Esophagus muscularis mucosa (tissue), 4 donors: Measurements from ENCODE around the gene FANK1. TPM values are rescaled to one million over a fixed set of nuclear protein-coding genes. Genes with fewer than 3 reads are reported as not detected.

ENCODE experiments used
- DNase-seq: peaks from one replicate; pipeline ENCODE4 v3.0.0-alpha.2; 2017; ENCODE audit errors: extremely low spot score
- H3K27ac ChIP-seq, 4 donors: fragments of 200-600 bp; sonication (generic); replicated peaks in 1 of 4; 1 replicate in 3 of 4; 2 replicates in 1 of 4; pipeline ENCODE4 v1.5.1; 2016 to 2019; ENCODE audit warnings: mild to moderate bottlenecking in 1 of 4
- H3K27me3 ChIP-seq, 4 donors: fragments of 200-600 bp; sonication (generic); one replicate each; pipeline versions ENCODE4 v1.5.1 to v1.6.0; 2016 to 2019
- H3K36me3 ChIP-seq, 4 donors: fragments of 200-600 bp; sonication (generic); one replicate each; pipeline ENCODE4 v1.5.1; 2016 to 2019
- H3K4me1 ChIP-seq, 4 donors: fragments of 200-600 bp; sonication (generic); one replicate each; pipeline ENCODE4 v1.5.1; 2016 to 2019
- H3K4me3 ChIP-seq, 4 donors: fragments of 200-600 bp; sonication (generic); 1 replicate in 2 of 4; 2 replicates in 2 of 4; pipeline ENCODE4 v1.5.1; 2016 to 2019; ENCODE audit warnings: mild to moderate bottlenecking in 4 of 4, moderate library complexity in 1 of 4
- H3K9me3 ChIP-seq, 4 donors: fragments of 200-600 bp; sonication (generic); 1 replicate in 3 of 4; 2 replicates in 1 of 4; pipeline ENCODE4 v1.5.1; 2016 to 2019
- CTCF ChIP-seq, 3 experiments: fragments of 200-600 bp in 2 of 3; fragments of 450-650 bp in 1 of 3; sonication (generic) in 2 of 3; IDR thresholded peaks; one replicate each; pipeline ENCODE4 v1.5.1; 2017 to 2019; ENCODE audit warnings: antibody characterized with exemption in 3 of 3, mild to moderate bottlenecking in 2 of 3, moderate library complexity in 1 of 3
- EP300 ChIP-seq: sonication (generic); formaldehyde crosslinking; IDR thresholded peaks from one replicate; pipeline ENCODE4 v1.6.1; 2017; ENCODE audit warnings: antibody characterized with exemption
- POLR2A ChIP-seq: fragments of 450-650 bp; IDR thresholded peaks from one replicate; pipeline ENCODE4 v1.6.1; 2017; ENCODE audit warnings: antibody characterized with exemption, moderate library complexity, mild to moderate bottlenecking, low read depth
- POLR2AphosphoS5 ChIP-seq, 2 donors: sonication (generic); formaldehyde crosslinking; IDR thresholded peaks; one replicate each; pipeline ENCODE4 v1.6.1; 2017; ENCODE audit warnings: antibody characterized with exemption in 2 of 2
- WGBS: methylation state at CpG from one replicate; pipeline ENCODE4 v1.1.5; 2018; 5-methylcytosine and 5-hydroxymethylcytosine counted together
- intact Hi-C: fragments of 100-400 bp; cut with DNase I; formaldehyde crosslinking; loops from one replicate; pipeline ENCODE4 v1.15.1; 2023
- total RNA-seq, 4 donors: library from RNA; depleted of rRNA; stranded (reverse); fragments of >200 nt; gene quantifications; one replicate each; pipeline versions ENCODE4 v1.1.0 to v1.2.1, GENCODE V29; 2016

The FANK1 gene
- total RNA-seq, 4 donors from 2014 or later, result 0.50 to 2.6 (median 1.4) TPM

- no peak for DNase-seq
- no peaks in the 10 kb centered on the region for H3K9me3 ChIP-seq
- no peak overlapping the region for H3K27ac ChIP-seq
- H3K4me3 ChIP-seq, result no peak overlapping the region
- no peaks in the 10 kb centered on the region for H3K4me1 ChIP-seq
- 95% methylated on average over 4 of the region's 4 CpGs for WGBS
- no peaks in the 10 kb centered on the region for H3K36me3 ChIP-seq
- H3K27me3 ChIP-seq, result no peaks in the 10 kb centered on the region
- intact Hi-C loops, result no loop called here
- TF ChIP-seq CTCF (IDR thresholded peaks at IDR 0.05), result no peak
- TF ChIP-seq EP300, result no peak
- TF ChIP-seq POLR2A, result no peak
- no peak for TF ChIP-seq POLR2AphosphoS5 (IDR thresholded peaks at IDR 0.05)
These were observed 119.9 kb downstream of the FANK1 start for GRCh38 chr10:126016156-126016805.

- no peak for TF ChIP-seq POLR2A
- no peak for TF ChIP-seq POLR2AphosphoS5 (IDR thresholded peaks at IDR 0.05)
- TF ChIP-seq EP300, result no peak
- H3K27me3 ChIP-seq, result no peaks in the 10 kb centered on the region
- no peaks in the 10 kb centered on the region for H3K36me3 ChIP-seq
- no peak overlapping the region for H3K27ac ChIP-seq
- intact Hi-C loops, result no loop called here
- no peak overlapping the region for H3K4me3 ChIP-seq
- no peaks in the 10 kb centered on the region for H3K4me1 ChIP-seq
- no peaks in the 10 kb centered on the region for H3K9me3 ChIP-seq
- WGBS, result 86% methylated on average over 3 of the region's 3 CpGs
- DNase-seq, result no peak
These were observed 120.5 kb downstream of the FANK1 start for GRCh38 chr10:126016882-126017281.

- H3K4me1 ChIP-seq, result no peaks in the 10 kb centered on the region
- H3K36me3 ChIP-seq, result no peaks in the 10 kb centered on the region
- no peak overlapping the region for H3K4me3 ChIP-seq
- TF ChIP-seq POLR2AphosphoS5 (IDR thresholded peaks at IDR 0.05), result no peak
- 68% methylated on average over 2 of the region's 2 CpGs for WGBS
- no peak overlapping the region for H3K27ac ChIP-seq
- DNase-seq, result no peak
- H3K9me3 ChIP-seq, result no peaks in the 10 kb centered on the region
- intact Hi-C loops, result no loop called here
- no peaks in the 10 kb centered on the region for H3K27me3 ChIP-seq
These were observed 121.7 kb downstream of the FANK1 start for GRCh38 chr10:126017961-126018560.

- Histone ChIP-seq H3K27me3 (no peaks in the 10 kb centered on the region), H3K27ac (no peak overlapping the region), H3K36me3 (no peaks in the 10 kb centered on the region), H3K4me3 (no peak overlapping the region), H3K9me3 (peaks cover 0 to 11% (median 7%) of the 10 kb centered on the region in 4 donors), H3K4me1 (no peaks in the 10 kb centered on the region)
- WGBS, result 90% methylated on average over 5 of the region's 5 CpGs
- TF ChIP-seq POLR2A (no peak), EP300 (no peak), CTCF (IDR thresholded peaks at IDR 0.05) (no peak), POLR2AphosphoS5 (IDR thresholded peaks at IDR 0.05) (no peak)
- DNase-seq, result no peak
- intact Hi-C loops, result no loop called here
These were observed 125.6 kb downstream of the FANK1 start for GRCh38 chr10:126021833-126022500.

GRCh38 chr10:126022841-126023240 lies 126.5 kb downstream of the FANK1 start:
- intact Hi-C loops, result no loop called here
- H3K27me3 ChIP-seq, result no peaks in the 10 kb centered on the region
- WGBS, result 98% methylated on average over 5 of the region's 5 CpGs

More at GRCh38 chr10:126022841-126023240, 126.5 kb downstream of the FANK1 start:
- no peak overlapping the region for H3K4me3 ChIP-seq
- TF ChIP-seq POLR2A (no peak), CTCF (IDR thresholded peaks at IDR 0.05) (no peak), EP300 (no peak), POLR2AphosphoS5 (IDR thresholded peaks at IDR 0.05) (no peak)
- DNase-seq, result no peak
- peaks cover 0 to 20% (median 9%) of the 10 kb centered on the region in 4 donors for H3K9me3 ChIP-seq
- H3K36me3 ChIP-seq, result no peaks in the 10 kb centered on the region
- no peaks in the 10 kb centered on the region for H3K4me1 ChIP-seq
- H3K27ac ChIP-seq, result no peak overlapping the region
